Loucy (cell line): ENCODE measurements around the gene FRMD4A.

Experiments used
- CTCF ChIP-seq: fragments of 200-600 bp; sonication (generic); conservative IDR thresholded peaks from 2 replicates; pipeline ENCODE4 v1.5.1; 2014; ENCODE audit warnings: mild to moderate bottlenecking, antibody characterized with exemption, low read length
- EZH2phosphoT487 ChIP-seq: fragments of 200-600 bp; IDR thresholded peaks from 2 replicates; pipeline ENCODE4 v1.6.1; 2018; ENCODE audit warnings: antibody characterized with exemption, mild to moderate bottlenecking, moderate library complexity, borderline replicate concordance

GRCh38 chr10:13678101-13678843 lies 652.5 kb downstream of the FRMD4A start:
- TF ChIP-seq CTCF (no peak), EZH2phosphoT487 (no peak)
